DND-41 (cell line): Measurements from ENCODE around the gene GSTT2B.

Experiments used
- EZH2 ChIP-seq: IDR thresholded peaks from 3 replicates; pipeline ENCODE4 v1.6.1; 2012; ENCODE audit warnings: borderline replicate concordance, low read depth, mild to moderate bottlenecking, moderate library complexity, low read length, inconsistent platforms; ENCODE audit not compliant: severe bottlenecking
- TF ChIP-seq, protein P1 (sequence below): IDR thresholded peaks from 2 replicates; pipeline ENCODE4 v1.5.1; 2012; ENCODE audit warnings: borderline replicate concordance, low read length, moderate library complexity, mild to moderate bottlenecking; ENCODE audit not compliant: poor library complexity, severe bottlenecking; ENCODE audit errors: extremely low read depth

DNA sequence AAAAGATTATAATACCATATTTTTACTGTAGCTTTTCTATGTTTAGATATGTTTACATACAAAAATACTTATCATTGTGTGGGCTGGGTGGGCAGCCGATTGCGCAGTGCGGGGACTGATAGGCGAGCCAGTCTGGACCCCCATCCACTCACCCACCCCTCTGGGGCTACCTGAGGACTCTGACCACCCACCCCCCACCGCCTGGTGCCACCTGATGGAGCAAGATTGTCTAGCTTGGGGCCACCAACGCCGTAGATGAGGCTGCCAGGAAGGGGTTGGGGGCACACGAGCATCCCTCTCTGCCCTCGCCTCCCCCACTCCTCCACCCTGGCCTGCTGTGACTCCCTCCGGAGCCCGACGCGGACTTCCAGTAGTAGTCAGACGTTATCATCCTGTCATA, 34.4 kb downstream of the GSTT2B start:
- TF ChIP-seq, protein P1, sequence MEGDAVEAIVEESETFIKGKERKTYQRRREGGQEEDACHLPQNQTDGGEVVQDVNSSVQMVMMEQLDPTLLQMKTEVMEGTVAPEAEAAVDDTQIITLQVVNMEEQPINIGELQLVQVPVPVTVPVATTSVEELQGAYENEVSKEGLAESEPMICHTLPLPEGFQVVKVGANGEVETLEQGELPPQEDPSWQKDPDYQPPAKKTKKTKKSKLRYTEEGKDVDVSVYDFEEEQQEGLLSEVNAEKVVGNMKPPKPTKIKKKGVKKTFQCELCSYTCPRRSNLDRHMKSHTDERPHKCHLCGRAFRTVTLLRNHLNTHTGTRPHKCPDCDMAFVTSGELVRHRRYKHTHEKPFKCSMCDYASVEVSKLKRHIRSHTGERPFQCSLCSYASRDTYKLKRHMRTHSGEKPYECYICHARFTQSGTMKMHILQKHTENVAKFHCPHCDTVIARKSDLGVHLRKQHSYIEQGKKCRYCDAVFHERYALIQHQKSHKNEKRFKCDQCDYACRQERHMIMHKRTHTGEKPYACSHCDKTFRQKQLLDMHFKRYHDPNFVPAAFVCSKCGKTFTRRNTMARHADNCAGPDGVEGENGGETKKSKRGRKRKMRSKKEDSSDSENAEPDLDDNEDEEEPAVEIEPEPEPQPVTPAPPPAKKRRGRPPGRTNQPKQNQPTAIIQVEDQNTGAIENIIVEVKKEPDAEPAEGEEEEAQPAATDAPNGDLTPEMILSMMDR: no peak
- no peak for TF ChIP-seq EZH2
